ENCODE measurements around the gene LINGO3.

LINGO3 gene

GRCh38 chr19:2333807-2334211, 25.9 kb upstream of the LINGO3 start:
- Histone ChIP-seq H3K4me3 (ENCODE audit: low read depth, low read length) (no peak overlapping the region), H3K36me3 (replicated peaks) (peaks cover 2% of the 10 kb centered on the region), H3K27ac (no peak overlapping the region), H3K27me3 (replicated peaks) (no peaks in the 10 kb centered on the region)
- TF ChIP-seq, protein P1, sequence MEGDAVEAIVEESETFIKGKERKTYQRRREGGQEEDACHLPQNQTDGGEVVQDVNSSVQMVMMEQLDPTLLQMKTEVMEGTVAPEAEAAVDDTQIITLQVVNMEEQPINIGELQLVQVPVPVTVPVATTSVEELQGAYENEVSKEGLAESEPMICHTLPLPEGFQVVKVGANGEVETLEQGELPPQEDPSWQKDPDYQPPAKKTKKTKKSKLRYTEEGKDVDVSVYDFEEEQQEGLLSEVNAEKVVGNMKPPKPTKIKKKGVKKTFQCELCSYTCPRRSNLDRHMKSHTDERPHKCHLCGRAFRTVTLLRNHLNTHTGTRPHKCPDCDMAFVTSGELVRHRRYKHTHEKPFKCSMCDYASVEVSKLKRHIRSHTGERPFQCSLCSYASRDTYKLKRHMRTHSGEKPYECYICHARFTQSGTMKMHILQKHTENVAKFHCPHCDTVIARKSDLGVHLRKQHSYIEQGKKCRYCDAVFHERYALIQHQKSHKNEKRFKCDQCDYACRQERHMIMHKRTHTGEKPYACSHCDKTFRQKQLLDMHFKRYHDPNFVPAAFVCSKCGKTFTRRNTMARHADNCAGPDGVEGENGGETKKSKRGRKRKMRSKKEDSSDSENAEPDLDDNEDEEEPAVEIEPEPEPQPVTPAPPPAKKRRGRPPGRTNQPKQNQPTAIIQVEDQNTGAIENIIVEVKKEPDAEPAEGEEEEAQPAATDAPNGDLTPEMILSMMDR (IDR thresholded peaks at IDR 0.05; ENCODE audit: low read depth, low read length, missing control alignments), result no peak
- in situ Hi-C loops (cut with HindIII; ENCODE audit: low pct_ligation_motif_present, low sequenced_read_pairs), result no loop called here
- DNase-seq, result no peak

GRCh38 chr19:2333027-2333806, 25.3 kb upstream of the LINGO3 start:
- DNase-seq, result no peak

DNA sequence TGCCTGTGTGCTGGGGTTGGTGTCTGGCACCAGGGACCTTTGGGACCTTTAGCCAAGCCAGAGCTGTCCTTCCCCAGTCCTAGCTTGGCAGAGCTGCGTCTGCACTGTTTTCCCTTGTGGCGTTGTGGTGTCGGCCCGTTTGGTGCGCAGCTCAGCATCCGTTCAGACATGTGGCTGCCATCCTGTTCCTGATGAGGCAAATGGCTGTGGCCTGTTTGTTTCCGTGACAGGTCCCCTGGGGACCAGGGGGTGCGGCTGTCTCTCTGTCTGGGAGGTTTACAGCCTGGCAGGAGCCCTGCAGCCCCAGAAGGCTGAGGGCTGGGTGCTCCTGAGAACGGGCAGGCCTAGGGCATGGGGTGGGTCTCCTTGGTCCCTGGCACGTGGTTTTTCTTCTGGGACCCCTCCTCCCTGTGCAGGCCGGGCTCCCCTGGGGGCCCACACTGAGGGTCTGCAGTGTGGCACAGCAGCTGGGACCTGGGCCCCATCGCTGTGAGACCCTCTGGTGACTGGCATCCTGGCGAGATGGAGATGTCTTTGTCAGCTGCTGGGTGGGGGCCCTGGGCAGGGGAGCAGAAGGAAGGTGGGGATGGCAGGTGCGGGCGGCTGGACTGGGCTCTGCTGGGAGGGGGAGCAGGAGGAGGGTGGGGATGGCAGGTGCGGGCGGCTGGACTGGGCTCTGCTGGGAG, 24.5 kb upstream of the LINGO3 start:
- TF ChIP-seq, protein P1 (IDR thresholded peaks at IDR 0.05; ENCODE audit: low read depth, low read length, missing control alignments), result no peak
- H3K27ac ChIP-seq, result no peak overlapping the region
- no peak overlapping the region for H3K4me3 ChIP-seq (ENCODE audit: low read depth, low read length)
- in situ Hi-C loops (cut with HindIII; ENCODE audit: low pct_ligation_motif_present, low sequenced_read_pairs), result no loop called here
- no peak for DNase-seq
- H3K36me3 ChIP-seq (replicated peaks), result no peaks in the 10 kb centered on the region
- H3K27me3 ChIP-seq (replicated peaks), result no peaks in the 10 kb centered on the region

More at GRCh38 chr19:2333027-2333806, 25.3 kb upstream of the LINGO3 start:
- in situ Hi-C loops (cut with HindIII; ENCODE audit: low pct_ligation_motif_present, low sequenced_read_pairs), result no loop called here
- TF ChIP-seq, protein P1 (IDR thresholded peaks at IDR 0.05; ENCODE audit: low read depth, low read length, missing control alignments), result no peak
- Histone ChIP-seq H3K4me3 (ENCODE audit: low read depth, low read length) (no peak overlapping the region), H3K27ac (no peak overlapping the region), H3K36me3 (replicated peaks) (no peaks in the 10 kb centered on the region), H3K27me3 (replicated peaks) (no peaks in the 10 kb centered on the region)

GRCh38 chr19:2331601-2332246, 23.8 kb upstream of the LINGO3 start:
- TF ChIP-seq, protein P1 (IDR thresholded peaks at IDR 0.05; ENCODE audit: low read depth, low read length, missing control alignments), result no peak
- in situ Hi-C loops (cut with HindIII; ENCODE audit: low pct_ligation_motif_present, low sequenced_read_pairs), result no loop called here
- H3K36me3 ChIP-seq (replicated peaks), result no peaks in the 10 kb centered on the region
- DNase-seq, result no peak
- no peaks in the 10 kb centered on the region for H3K27me3 ChIP-seq (replicated peaks)
- no peak overlapping the region for H3K4me3 ChIP-seq (ENCODE audit: low read depth, low read length)
- H3K27ac ChIP-seq, result no peak overlapping the region

- no peaks in the 10 kb centered on the region for H3K27me3 ChIP-seq (replicated peaks)
- no peaks in the 10 kb centered on the region for H3K36me3 ChIP-seq (replicated peaks)
- in situ Hi-C loops (cut with HindIII; ENCODE audit: low pct_ligation_motif_present, low sequenced_read_pairs), result no loop called here
- H3K4me3 ChIP-seq (ENCODE audit: low read depth, low read length), result no peak overlapping the region
- TF ChIP-seq, protein P1 (IDR thresholded peaks at IDR 0.05; ENCODE audit: low read depth, low read length, missing control alignments), result no peak
- no peak for DNase-seq
- H3K27ac ChIP-seq, result no peak overlapping the region
Observed at GRCh38 chr19:2330632-2331284, 22.8 kb upstream of the LINGO3 start.
